Neural cell (in vitro differentiated cells): ENCODE measurements around the gene GHRH. TPM values are rescaled to one million over a fixed set of nuclear protein-coding genes. Genes with fewer than 3 reads are reported as not detected.
A peak's percentile ranks its signal among the peaks of the same experiment; 100 is the strongest.

Experiments
- H2AFZ ChIP-seq: fragments of 200-600, 300-800 bp; sonication (generic), shearing (Covaris generic); 2 replicates; pipeline ENCODE4 v1.6.0; 2014; ENCODE audit warnings: low read depth, mild to moderate bottlenecking, antibody characterized with exemption, low read length, moderate library complexity
- H3F3A ChIP-seq: fragments of 200-600 bp; shearing (Covaris generic); 2 replicates; pipeline ENCODE4 v1.6.1; 2016; ENCODE audit warnings: mild to moderate bottlenecking, moderate library complexity, mixed read lengths, antibody characterized with exemption, low read length; ENCODE audit not compliant: insufficient read depth, poor library complexity, severe bottlenecking
- H3K27ac ChIP-seq: fragments of 200-600, 300-800 bp; sonication (generic), shearing (Covaris generic); 2 replicates; pipeline ENCODE4 v1.5.1; 2014; ENCODE audit warnings: mild to moderate bottlenecking, low read length, moderate library complexity
- H3K27me3 ChIP-seq: fragments of 300-800, 200-600 bp; sonication (generic), shearing (Covaris generic); 2 replicates; pipeline ENCODE4 v1.6.0; 2014; ENCODE audit warnings: mild to moderate bottlenecking, low read depth, low read length, moderate library complexity; ENCODE audit not compliant: insufficient read depth
- H3K36me3 ChIP-seq: fragments of 300-800, 200-600 bp; sonication (generic), shearing (Covaris generic); 2 replicates; pipeline ENCODE4 v1.5.1; 2014; ENCODE audit warnings: mild to moderate bottlenecking, antibody characterized with exemption, low read length, moderate library complexity; ENCODE audit not compliant: insufficient read depth
- H3K4me2 ChIP-seq: fragments of 300-800, 200-600 bp; sonication (generic), shearing (Covaris generic); 2 replicates; pipeline ENCODE4 v1.6.0; 2014; ENCODE audit warnings: mild to moderate bottlenecking, low read length
- H3K4me3 ChIP-seq: fragments of 300-800, 200-600 bp; sonication (generic), shearing (Covaris generic); 2 replicates; pipeline ENCODE4 v1.5.1; 2014; ENCODE audit warnings: mild to moderate bottlenecking, low read length, moderate library complexity
- H3K79me2 ChIP-seq: fragments of 200-600 bp; shearing (Covaris generic); replicated peaks from 2 replicates; pipeline ENCODE4 v1.6.0; 2014; ENCODE audit warnings: mild to moderate bottlenecking, low read length, moderate library complexity; ENCODE audit not compliant: insufficient read depth
- H3K9ac ChIP-seq: fragments of 300-800, 200-600 bp; sonication (generic), shearing (Covaris generic); 2 replicates; pipeline ENCODE4 v1.6.1; 2016; ENCODE audit warnings: mild to moderate bottlenecking, low read length, mixed read lengths
- H3K9me2 ChIP-seq: fragments of 200-600 bp; shearing (Covaris generic); 2 replicates; pipeline ENCODE4 v1.6.1; 2016; ENCODE audit warnings: mild to moderate bottlenecking, low read length, mixed read lengths; ENCODE audit not compliant: insufficient read depth
- H3K9me3 ChIP-seq: fragments of 200-600, 300-800 bp; sonication (generic), shearing (Covaris generic); 2 replicates; pipeline ENCODE4 v1.6.1; 2016; ENCODE audit warnings: mild to moderate bottlenecking, mixed run types, low read length, moderate library complexity, mixed read lengths
- H4K20me1 ChIP-seq: fragments of 200-600 bp; shearing (Covaris generic); 2 replicates; pipeline ENCODE4 v1.6.1; 2016; ENCODE audit warnings: mild to moderate bottlenecking, mixed run types; ENCODE audit not compliant: insufficient read depth
- EP300 ChIP-seq: fragments of 450-650 bp; conservative IDR thresholded peaks from 2 replicates; pipeline ENCODE4 v1.6.1; 2014; ENCODE audit warnings: antibody characterized with exemption, mild to moderate bottlenecking, moderate library complexity; ENCODE audit not compliant: poor library complexity, severe bottlenecking
- EZH2 ChIP-seq: fragments of 200-600, 300-800 bp; shearing (Covaris generic), sonication (generic); IDR thresholded peaks from 2 replicates; pipeline ENCODE4 v1.6.1; 2014; ENCODE audit warnings: antibody characterized with exemption, low read length, borderline replicate concordance, mild to moderate bottlenecking; ENCODE audit not compliant: insufficient read depth, poor library complexity, severe bottlenecking
- MXI1 ChIP-seq: fragments of 450-650 bp; conservative IDR thresholded peaks from 2 replicates; pipeline ENCODE4 v1.6.1; 2014; ENCODE audit warnings: antibody characterized with exemption, mild to moderate bottlenecking; ENCODE audit not compliant: poor library complexity, severe bottlenecking
- POLR2AphosphoS5 ChIP-seq: IDR thresholded peaks from 2 replicates; pipeline ENCODE4 v1.6.1; 2012
- RAD21 ChIP-seq: fragments of 450-650 bp; conservative IDR thresholded peaks from 2 replicates; pipeline ENCODE4 v1.6.1; 2014; ENCODE audit warnings: antibody characterized with exemption, mild to moderate bottlenecking, moderate library complexity
- TAF1 ChIP-seq: IDR thresholded peaks from 2 replicates; pipeline ENCODE4 v1.6.1; 2012; ENCODE audit warnings: low read depth
- polyA plus RNA-seq: library from polyadenylated mRNA; depleted of rRNA; stranded (reverse); fragments of >200 nt; gene quantifications from 2 replicates; pipeline ENCODE4 v1.2.3, GENCODE V29; 2014
- TF ChIP-seq, protein P1 (sequence below): fragments of 450-650 bp; IDR thresholded peaks from 2 replicates; pipeline ENCODE4 v1.5.1; 2014; ENCODE audit warnings: antibody characterized with exemption, mild to moderate bottlenecking, moderate library complexity; ENCODE audit not compliant: poor library complexity, severe bottlenecking
- TF ChIP-seq, protein P2 (sequence below): IDR thresholded peaks from 2 replicates; pipeline ENCODE4 v1.6.1; 2012; ENCODE audit warnings: borderline replicate concordance

Gene GHRH
- polyA plus RNA-seq, 1 donor from 2014 or later = not detected

GRCh38 chr20:37234254-37234581 lies 27.4 kb downstream of the GHRH start:
- no peak for TF ChIP-seq TAF1
- no peak for TF ChIP-seq RAD21
- peak; percentile 41 for TF ChIP-seq POLR2AphosphoS5
- Histone ChIP-seq H2AFZ (no peak overlapping the region), H4K20me1 (no peaks in the 10 kb centered on the region), H3F3A (no peaks in the 10 kb centered on the region), H3K9me3 (no peaks in the 10 kb centered on the region), H3K4me2 (no peak overlapping the region), H3K27me3 (no peaks in the 10 kb centered on the region), H3K27ac (no peak overlapping the region), H3K9ac (no peak overlapping the region), H3K4me3 (no peak overlapping the region), H3K9me2 (no peaks in the 10 kb centered on the region), H3K36me3 (peaks cover 19% of the 10 kb centered on the region), H3K79me2 (no peaks in the 10 kb centered on the region)

DNA sequence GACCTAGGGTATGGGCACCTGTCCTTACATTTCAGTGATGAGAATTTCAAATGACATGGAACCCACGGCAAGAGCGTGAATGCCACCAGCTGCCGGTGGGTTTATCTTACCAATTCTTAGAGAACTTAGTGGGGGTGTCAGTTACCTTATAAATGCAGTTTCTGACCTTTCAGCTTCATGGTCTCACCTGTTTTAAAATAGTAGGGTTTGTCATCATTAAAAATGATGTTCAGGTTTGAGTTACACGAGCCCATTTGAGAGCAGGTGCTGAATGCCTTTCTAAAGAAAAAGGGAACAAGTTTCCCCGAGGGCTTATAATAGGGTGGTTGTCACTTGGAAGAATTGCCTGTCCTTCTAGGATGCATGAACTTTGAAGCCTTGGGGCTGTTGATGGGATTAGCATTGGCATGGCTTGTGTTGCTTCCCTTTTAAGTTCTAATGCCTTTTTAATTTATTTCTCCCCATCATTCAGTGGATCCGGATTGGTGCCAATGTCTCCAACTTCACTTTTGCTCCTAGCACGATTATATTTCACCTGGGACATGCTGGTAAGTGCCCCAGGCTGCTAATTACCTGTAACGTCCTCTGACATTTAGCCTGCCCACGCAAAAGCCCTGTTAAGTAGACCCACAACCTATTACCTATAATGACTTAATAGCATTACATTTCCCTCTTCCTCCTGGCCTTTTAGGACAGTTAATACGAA lies 27.9 kb downstream of the GHRH start:
- Histone ChIP-seq H2AFZ (no peak overlapping the region), H3K79me2 (no peaks in the 10 kb centered on the region), H3K9ac (no peak overlapping the region), H3K27me3 (no peaks in the 10 kb centered on the region), H4K20me1 (no peaks in the 10 kb centered on the region), H3K9me2 (no peaks in the 10 kb centered on the region), H3K4me3 (no peak overlapping the region), H3K27ac (no peak overlapping the region), H3K4me2 (no peak overlapping the region), H3K36me3 (peaks cover 19% of the 10 kb centered on the region), H3F3A (no peaks in the 10 kb centered on the region), H3K9me3 (no peaks in the 10 kb centered on the region)
- TF ChIP-seq, protein P1, sequence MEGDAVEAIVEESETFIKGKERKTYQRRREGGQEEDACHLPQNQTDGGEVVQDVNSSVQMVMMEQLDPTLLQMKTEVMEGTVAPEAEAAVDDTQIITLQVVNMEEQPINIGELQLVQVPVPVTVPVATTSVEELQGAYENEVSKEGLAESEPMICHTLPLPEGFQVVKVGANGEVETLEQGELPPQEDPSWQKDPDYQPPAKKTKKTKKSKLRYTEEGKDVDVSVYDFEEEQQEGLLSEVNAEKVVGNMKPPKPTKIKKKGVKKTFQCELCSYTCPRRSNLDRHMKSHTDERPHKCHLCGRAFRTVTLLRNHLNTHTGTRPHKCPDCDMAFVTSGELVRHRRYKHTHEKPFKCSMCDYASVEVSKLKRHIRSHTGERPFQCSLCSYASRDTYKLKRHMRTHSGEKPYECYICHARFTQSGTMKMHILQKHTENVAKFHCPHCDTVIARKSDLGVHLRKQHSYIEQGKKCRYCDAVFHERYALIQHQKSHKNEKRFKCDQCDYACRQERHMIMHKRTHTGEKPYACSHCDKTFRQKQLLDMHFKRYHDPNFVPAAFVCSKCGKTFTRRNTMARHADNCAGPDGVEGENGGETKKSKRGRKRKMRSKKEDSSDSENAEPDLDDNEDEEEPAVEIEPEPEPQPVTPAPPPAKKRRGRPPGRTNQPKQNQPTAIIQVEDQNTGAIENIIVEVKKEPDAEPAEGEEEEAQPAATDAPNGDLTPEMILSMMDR = no peak
- TF ChIP-seq, protein P2, sequence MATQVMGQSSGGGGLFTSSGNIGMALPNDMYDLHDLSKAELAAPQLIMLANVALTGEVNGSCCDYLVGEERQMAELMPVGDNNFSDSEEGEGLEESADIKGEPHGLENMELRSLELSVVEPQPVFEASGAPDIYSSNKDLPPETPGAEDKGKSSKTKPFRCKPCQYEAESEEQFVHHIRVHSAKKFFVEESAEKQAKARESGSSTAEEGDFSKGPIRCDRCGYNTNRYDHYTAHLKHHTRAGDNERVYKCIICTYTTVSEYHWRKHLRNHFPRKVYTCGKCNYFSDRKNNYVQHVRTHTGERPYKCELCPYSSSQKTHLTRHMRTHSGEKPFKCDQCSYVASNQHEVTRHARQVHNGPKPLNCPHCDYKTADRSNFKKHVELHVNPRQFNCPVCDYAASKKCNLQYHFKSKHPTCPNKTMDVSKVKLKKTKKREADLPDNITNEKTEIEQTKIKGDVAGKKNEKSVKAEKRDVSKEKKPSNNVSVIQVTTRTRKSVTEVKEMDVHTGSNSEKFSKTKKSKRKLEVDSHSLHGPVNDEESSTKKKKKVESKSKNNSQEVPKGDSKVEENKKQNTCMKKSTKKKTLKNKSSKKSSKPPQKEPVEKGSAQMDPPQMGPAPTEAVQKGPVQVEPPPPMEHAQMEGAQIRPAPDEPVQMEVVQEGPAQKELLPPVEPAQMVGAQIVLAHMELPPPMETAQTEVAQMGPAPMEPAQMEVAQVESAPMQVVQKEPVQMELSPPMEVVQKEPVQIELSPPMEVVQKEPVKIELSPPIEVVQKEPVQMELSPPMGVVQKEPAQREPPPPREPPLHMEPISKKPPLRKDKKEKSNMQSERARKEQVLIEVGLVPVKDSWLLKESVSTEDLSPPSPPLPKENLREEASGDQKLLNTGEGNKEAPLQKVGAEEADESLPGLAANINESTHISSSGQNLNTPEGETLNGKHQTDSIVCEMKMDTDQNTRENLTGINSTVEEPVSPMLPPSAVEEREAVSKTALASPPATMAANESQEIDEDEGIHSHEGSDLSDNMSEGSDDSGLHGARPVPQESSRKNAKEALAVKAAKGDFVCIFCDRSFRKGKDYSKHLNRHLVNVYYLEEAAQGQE = no peak
- TF ChIP-seq EP300 (no peak), POLR2AphosphoS5 (no peak), MXI1 (no peak), TAF1 (no peak), RAD21 (no peak), EZH2 (no peak)
